ENCODE measurements around the gene SCAI. TPM values are rescaled to one million over a fixed set of nuclear protein-coding genes. Genes with fewer than 3 reads are reported as not detected.
A peak's percentile ranks its signal among the peaks of the same experiment; 100 is the strongest.
"Not testable (repeated sequence)": the region's sequence is repeated elsewhere in the genome, so short reads cannot be mapped to it uniquely, and the experiment has no call there.

SCAI gene
- total and polyA plus RNA-seq, 5 donors = 1.9 to 5.5 (median 4.9) TPM

DNA sequence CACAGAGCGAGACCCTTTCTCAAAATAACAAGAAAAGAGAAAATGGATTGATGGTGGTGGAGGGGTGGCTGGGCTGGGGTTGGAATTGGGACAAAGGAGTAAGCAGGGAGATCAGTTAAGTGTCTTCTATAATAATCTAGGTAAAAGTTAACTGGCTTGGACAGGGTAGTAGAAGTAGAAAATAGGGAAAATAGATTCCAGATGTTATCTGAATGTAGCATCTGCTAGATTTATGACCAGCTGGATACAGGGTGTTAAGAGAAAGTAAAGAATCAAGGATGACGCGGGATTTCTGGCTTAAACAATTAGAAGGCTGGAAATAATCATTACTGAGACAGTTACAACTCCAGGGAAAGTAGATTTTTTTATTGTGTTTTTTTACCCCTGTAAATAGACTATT is 33.3 kb upstream of the SCAI start:
- ATAC-seq (no peak), DNase-seq (no peak)
- intact Hi-C loops (cut with DNase I) = no loop called here
- WGBS = 92% methylated on average over 3 of the region's 3 CpGs
- no peaks in the 10 kb centered on the region for H3K27me3 ChIP-seq (ENCODE audit: control insufficient read depth, insufficient read depth)
- no peak overlapping the region for H3K4me3 ChIP-seq (ENCODE audit: low read length)
- H3K27ac ChIP-seq (ENCODE audit: low read length) = no peak overlapping the region
- H3K4me1 ChIP-seq (ENCODE audit: control insufficient read depth, insufficient read depth, low read length) = peaks cover 8% of the 10 kb centered on the region
- H3K9me3 ChIP-seq (ENCODE audit: control insufficient read depth, low read length) = no peaks in the 10 kb centered on the region

DNA sequence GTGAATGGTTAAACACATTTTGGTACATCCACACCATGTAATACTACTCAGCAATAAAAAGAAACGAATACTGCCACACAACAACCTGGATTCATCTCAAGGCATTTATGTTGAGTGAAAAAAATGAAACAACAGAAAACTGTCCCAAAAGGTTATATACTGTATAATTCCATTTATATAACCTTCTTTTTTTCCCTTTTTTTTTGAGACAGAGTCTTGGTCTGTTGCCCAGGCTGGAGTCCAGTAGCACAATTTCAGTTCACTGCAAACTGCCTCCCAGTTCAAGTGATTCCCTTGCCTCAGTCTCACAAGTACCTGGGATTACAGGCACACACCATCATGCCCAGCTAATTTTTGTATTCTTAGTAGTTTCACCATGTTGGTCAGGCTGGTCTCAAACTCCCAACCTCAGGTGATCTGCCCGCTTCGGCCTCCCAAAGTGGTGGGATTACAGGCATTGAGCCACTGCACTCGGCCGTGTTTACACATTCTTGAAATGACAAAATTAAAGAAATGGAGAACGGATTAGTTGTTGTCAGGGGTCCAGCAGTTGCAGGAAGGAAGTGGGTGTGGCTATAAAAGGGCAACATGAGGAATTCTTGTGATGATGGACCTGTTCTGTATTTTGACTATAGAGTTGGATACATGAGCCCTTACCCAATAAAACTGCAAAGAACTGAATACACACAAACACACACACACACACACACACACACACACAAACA is 28.9 kb upstream of the SCAI start:
- WGBS = 44% methylated on average over 6 of the region's 6 CpGs
- Histone ChIP-seq H3K9me3 (ENCODE audit: control insufficient read depth, low read length) (no peaks in the 10 kb centered on the region), H3K4me3 (ENCODE audit: low read length) (no peak overlapping the region), H3K27ac (ENCODE audit: low read length) (no peak overlapping the region), H3K4me1 (ENCODE audit: control insufficient read depth, insufficient read depth, low read length) (peaks cover 5% of the 10 kb centered on the region), H3K27me3 (ENCODE audit: control insufficient read depth, insufficient read depth) (no peaks in the 10 kb centered on the region)
- DNase-seq (no peak), ATAC-seq (peak in 1 of 2 donors; percentile 51)
- intact Hi-C loops (cut with DNase I) = no loop called here

DNA sequence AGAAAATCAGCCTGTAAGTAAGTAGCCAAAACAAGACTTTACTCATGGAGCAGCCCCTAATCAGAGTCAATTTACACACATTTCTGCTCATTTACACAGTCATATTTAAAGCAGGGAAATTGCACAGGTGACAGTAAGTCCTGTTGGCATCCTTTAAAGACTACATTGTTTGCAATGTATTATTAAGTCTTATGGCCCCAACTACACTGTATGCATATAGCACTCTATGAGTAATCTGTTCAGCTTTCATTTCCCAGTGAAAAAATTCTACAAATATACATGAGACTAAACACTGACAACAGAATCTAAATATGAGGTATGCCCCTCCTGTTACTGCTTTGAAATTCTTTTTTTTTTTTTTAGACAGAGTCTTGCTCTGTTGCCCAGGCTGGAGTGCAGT is 26.6 kb upstream of the SCAI start:
- no peak for ATAC-seq
- peaks cover 4% of the 10 kb centered on the region for H3K4me1 ChIP-seq (ENCODE audit: control insufficient read depth, insufficient read depth, low read length)
- H3K4me3 ChIP-seq (ENCODE audit: low read length) = no peak overlapping the region
- no peaks in the 10 kb centered on the region for H3K27me3 ChIP-seq (ENCODE audit: control insufficient read depth, insufficient read depth)
- no peaks in the 10 kb centered on the region for H3K9me3 ChIP-seq (ENCODE audit: control insufficient read depth, low read length)
- H3K27ac ChIP-seq (ENCODE audit: low read length) = no peak overlapping the region
- intact Hi-C loops (cut with DNase I) = no loop called here
- no peak for DNase-seq

DNA sequence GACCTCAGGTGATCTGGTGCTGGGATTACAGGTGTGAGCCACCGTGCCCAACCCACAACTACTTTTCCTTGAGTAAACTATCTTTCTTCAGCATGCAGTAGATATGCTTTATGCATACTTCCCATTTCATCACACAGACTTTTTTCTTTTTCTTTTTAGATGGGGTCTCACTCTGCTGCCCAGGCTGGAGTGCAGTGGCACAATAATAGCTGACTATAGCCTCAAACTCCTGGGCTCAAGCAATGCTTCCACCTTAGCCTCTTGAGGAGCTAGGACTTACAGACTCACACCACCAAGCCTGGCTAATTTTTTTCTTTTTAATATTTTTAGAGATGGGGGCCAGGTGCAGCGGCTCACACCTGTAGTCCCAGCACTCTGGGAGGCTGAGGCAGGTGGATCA is 23.4 kb upstream of the SCAI start:
- no peaks in the 10 kb centered on the region for H3K27me3 ChIP-seq (ENCODE audit: control insufficient read depth, insufficient read depth)
- intact Hi-C loops (cut with DNase I) = no loop called here
- no peak overlapping the region for H3K27ac ChIP-seq (ENCODE audit: low read length)
- no peak overlapping the region for H3K4me3 ChIP-seq (ENCODE audit: low read length)
- DNase-seq (no peak), ATAC-seq (no peak)
- 98% methylated on average over 2 of the region's 2 CpGs for WGBS
- H3K4me1 ChIP-seq (ENCODE audit: control insufficient read depth, insufficient read depth, low read length) = peaks cover 1% of the 10 kb centered on the region
- no peaks in the 10 kb centered on the region for H3K9me3 ChIP-seq (ENCODE audit: control insufficient read depth, low read length)

DNA sequence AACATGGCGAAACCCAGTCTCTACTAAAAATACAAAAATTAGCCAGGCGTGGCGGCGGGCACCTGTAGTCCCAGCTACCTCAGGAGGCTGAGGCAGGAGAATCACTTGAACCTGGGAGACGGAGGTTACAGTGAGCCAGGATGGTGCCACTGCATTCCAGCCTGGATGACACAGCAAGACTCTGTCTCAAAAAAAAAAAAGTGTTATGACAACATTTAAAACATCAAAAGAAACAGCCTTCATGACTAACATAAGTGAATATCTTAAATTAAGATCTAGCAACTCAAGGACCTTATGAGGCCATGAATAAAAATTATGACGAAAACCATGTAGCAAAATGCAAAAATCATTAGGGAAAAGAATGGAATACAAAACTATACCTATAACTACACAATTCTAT is 19.6 kb upstream of the SCAI start:
- 96% methylated on average over 6 of the region's 6 CpGs for WGBS
- H3K9me3 ChIP-seq (ENCODE audit: control insufficient read depth, low read length); DNase-seq; ATAC-seq; H3K27ac ChIP-seq (ENCODE audit: low read length); H3K27me3 ChIP-seq (ENCODE audit: control insufficient read depth, insufficient read depth); H3K4me3 ChIP-seq (ENCODE audit: low read length); intact Hi-C loops (cut with DNase I); H3K4me1 ChIP-seq (ENCODE audit: control insufficient read depth, insufficient read depth, low read length): not testable (repeated sequence)

DNA sequence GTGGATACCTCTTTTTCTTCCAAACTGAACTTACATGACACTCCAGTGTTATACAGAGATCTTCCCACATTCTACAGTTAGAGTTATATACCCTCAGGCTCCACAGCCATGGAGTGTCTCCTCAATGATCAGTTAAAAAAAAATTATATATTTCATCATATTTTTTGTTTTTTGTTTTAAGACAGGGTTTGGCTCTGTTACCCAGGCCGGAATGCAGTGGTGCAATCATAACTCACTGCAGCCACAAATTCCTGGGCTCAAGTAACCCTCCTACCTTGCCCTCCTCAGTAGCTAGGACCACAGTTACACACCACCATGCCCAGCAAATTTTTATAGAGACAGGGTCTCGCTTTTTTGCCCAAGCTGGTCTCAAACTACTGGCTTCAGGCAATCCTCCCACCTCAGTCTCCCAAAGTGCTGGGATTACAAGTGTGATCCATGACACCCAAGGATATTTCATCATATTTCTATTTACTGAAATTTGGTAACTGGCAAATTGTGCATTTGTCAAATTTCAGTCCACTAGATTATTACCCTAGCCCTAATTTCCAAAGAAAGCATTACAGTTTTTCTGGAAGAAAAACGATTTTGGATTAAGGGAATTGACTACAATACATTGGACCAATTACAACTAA is 18.1 kb upstream of the SCAI start:
- DNase-seq (no peak), ATAC-seq (peak; percentile 32 to 60)
- Histone ChIP-seq H3K27me3 (ENCODE audit: control insufficient read depth, insufficient read depth) (no peaks in the 10 kb centered on the region), H3K9me3 (ENCODE audit: control insufficient read depth, low read length) (no peaks in the 10 kb centered on the region), H3K4me3 (ENCODE audit: low read length) (no peak overlapping the region), H3K27ac (ENCODE audit: low read length) (peak overlapping the region; percentile 27), H3K4me1 (ENCODE audit: control insufficient read depth, insufficient read depth, low read length) (peaks cover 3% of the 10 kb centered on the region)
- 60% methylated on average over 3 of the region's 3 CpGs for WGBS
- intact Hi-C loops (cut with DNase I) = no loop called here

DNA sequence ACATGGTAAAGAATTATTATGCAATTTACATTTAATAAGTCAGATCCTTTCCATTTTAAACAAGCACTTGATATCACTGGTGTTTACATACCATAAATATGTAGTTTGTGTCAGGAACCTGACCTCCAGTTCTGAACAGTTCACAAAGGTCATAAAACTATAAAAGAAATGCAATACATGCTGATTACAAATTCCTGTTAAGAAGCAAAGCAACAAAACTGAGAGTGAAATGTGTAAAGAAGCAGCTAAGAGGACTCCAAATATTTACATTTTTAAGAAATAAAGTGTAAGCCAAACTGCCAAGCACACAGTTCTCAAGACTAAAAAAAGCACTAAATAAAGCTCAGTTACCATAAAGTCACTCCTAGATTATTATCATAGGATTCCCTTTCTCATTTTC is 17.4 kb upstream of the SCAI start:
- Histone ChIP-seq H3K4me3 (ENCODE audit: low read length) (no peak overlapping the region), H3K9me3 (ENCODE audit: control insufficient read depth, low read length) (no peaks in the 10 kb centered on the region), H3K27ac (ENCODE audit: low read length) (no peak overlapping the region), H3K4me1 (ENCODE audit: control insufficient read depth, insufficient read depth, low read length) (peaks cover 3% of the 10 kb centered on the region), H3K27me3 (ENCODE audit: control insufficient read depth, insufficient read depth) (no peaks in the 10 kb centered on the region)
- intact Hi-C loops (cut with DNase I) = no loop called here
- no peak for DNase-seq
- no peak for ATAC-seq

DNA sequence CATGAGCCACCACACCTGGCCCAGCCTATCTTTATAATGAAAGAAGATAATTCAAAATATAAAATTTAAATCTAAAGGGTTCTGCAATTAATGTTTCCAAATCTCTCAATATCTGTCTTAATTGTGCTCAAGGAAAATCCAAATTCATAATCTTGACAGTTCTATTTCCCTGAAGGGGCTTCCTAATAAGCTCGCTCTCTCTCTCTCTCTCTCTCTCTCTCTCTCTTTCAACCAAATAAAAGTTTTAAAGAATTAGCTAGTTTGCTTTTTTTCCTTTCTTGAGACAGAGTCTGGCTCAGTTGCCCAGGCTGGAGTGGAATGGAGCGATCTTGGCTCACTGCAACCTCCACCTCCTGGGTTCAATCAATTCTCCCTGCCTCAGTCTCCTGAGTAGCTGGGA is 13.2 kb upstream of the SCAI start:
- Histone ChIP-seq H3K27me3 (ENCODE audit: control insufficient read depth, insufficient read depth) (no peaks in the 10 kb centered on the region), H3K4me3 (ENCODE audit: low read length) (no peak overlapping the region), H3K4me1 (ENCODE audit: control insufficient read depth, insufficient read depth, low read length) (peaks cover 1% of the 10 kb centered on the region), H3K9me3 (ENCODE audit: control insufficient read depth, low read length) (no peaks in the 10 kb centered on the region), H3K27ac (ENCODE audit: low read length) (no peak overlapping the region)
- 98% methylated on average over 2 of the region's 2 CpGs for WGBS
- ATAC-seq (no peak), DNase-seq (no peak)
- intact Hi-C loops (cut with DNase I) = no loop called here

DNA sequence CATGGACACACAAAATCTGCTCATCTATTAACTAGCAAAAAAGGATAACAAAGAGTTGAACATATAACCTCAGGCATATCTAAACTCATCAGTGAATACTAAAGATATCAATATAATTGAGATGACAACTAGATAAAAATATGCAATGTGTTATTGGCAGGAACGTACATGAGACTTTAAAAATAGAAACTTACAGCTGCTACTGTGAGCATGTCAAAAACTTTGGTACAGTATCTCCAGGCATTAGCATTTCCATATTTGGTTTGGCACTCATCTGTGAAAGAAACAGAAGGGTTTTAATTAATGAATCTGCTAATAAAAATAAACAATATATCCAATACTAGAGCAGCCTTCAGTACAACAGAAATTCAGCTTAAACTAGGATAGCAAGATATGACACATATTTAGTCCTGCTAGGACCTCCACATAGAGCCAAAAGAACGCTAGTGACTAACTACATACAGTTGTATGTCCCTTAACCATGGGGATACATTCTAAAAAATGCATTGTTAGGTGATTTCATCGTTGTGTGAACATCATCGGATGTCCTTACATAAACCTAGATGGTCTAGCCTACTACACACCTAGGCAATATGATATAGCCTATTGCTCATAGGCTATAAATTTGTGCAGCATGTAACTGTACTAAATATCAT is 10.5 kb upstream of the SCAI start:
- WGBS = 75% methylated on average over 4 of the region's 4 CpGs
- DNase-seq (no peak), ATAC-seq (no peak)
- Histone ChIP-seq H3K4me3 (ENCODE audit: low read length) (no peak overlapping the region), H3K27ac (ENCODE audit: low read length) (peak overlapping the region; percentile 64), H3K27me3 (ENCODE audit: control insufficient read depth, insufficient read depth) (no peaks in the 10 kb centered on the region), H3K9me3 (ENCODE audit: control insufficient read depth, low read length) (no peaks in the 10 kb centered on the region), H3K4me1 (ENCODE audit: control insufficient read depth, insufficient read depth, low read length) (no peaks in the 10 kb centered on the region)
- intact Hi-C loops (cut with DNase I) = no loop called here

DNA sequence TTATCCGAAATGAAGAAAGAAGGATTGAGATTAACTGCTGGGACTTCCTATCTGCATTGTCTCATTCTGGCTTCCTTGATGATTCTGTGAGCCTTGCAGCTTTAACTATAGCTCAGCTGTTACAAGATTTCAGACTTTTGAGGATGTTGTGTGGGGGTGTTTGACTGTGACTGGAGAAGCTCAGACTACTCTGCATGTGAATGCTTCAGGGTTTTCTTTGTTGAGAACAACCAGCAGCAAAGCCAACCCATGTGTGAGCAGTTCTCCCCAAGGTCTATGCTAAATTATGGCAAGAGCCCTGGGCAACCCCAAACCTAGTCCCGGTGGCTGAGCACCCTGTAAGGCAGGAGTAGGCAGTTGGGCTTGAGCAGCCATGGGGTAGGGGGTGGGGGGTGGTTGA is 8.4 kb upstream of the SCAI start:
- 86% methylated on average over 2 of the region's 2 CpGs for WGBS
- no peak for ATAC-seq

DNA sequence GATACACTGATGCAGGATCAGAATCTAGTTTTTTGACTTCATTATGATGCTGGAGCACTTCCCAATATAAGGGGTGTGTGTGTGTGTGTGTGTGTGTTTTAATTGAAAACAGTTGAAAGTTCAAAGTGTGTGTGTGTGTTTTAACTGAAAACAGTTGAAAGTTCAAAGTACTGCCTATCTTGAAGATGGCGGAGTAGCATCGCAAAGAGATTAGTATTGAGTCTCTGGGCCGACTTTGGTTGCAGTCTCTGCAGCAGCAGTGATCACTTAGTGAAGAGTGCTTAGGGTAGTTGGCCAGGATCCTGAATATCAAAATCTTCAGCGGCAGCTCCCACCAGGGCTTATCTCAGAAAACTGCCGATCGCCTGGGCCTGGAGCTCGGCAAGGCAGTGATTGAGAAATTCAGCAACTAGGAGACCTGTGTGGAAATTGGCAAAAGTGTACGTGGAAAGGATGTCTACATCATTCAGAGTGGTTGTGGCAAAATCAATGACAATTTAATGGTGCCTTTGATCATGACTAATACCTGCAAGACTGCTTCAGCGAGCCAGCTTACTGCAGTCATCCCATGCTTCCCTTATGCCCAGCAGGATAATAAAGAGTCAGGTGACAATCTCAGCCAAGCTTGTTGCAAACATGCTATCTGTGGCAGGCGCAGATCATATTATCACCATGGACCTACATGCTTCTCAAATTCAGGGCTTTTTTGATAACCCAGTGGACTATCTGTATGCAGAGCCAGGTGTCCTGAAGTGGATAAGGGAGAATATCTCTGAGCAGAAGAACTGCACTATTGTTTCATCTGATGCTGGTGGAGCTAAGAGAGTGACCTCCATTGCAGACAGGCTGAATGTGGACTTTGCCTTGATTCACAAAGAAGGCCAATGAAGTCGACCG is 7.3 kb upstream of the SCAI start:
- Histone ChIP-seq H3K4me3 (ENCODE audit: low read length) (no peak overlapping the region), H3K27me3 (ENCODE audit: control insufficient read depth, insufficient read depth) (no peaks in the 10 kb centered on the region), H3K4me1 (ENCODE audit: control insufficient read depth, insufficient read depth, low read length) (no peaks in the 10 kb centered on the region), H3K27ac (ENCODE audit: low read length) (peak overlapping the region; percentile 45), H3K9me3 (ENCODE audit: control insufficient read depth, low read length) (no peaks in the 10 kb centered on the region)
- no peak for ATAC-seq
- DNase-seq = no peak
- intact Hi-C loops (cut with DNase I) = no loop called here
- 58% methylated on average over 12 of the region's 12 CpGs for WGBS

More for the DNA sequence above, 8.4 kb upstream of the SCAI start:
- no peaks in the 10 kb centered on the region for H3K27me3 ChIP-seq (ENCODE audit: control insufficient read depth, insufficient read depth)
- H3K9me3 ChIP-seq (ENCODE audit: control insufficient read depth, low read length) = no peaks in the 10 kb centered on the region
- H3K4me3 ChIP-seq (ENCODE audit: low read length) = no peak overlapping the region
- intact Hi-C loops (cut with DNase I) = no loop called here
- no peak for DNase-seq
- no peaks in the 10 kb centered on the region for H3K4me1 ChIP-seq (ENCODE audit: control insufficient read depth, insufficient read depth, low read length)
- no peak overlapping the region for H3K27ac ChIP-seq (ENCODE audit: low read length)

All from right cardiac atrium (tissue), 5 donors.